Uterus (tissue), 4 donors: ENCODE results near the gene VTA1. TPM values are rescaled to one million over a fixed set of nuclear protein-coding genes. Genes with fewer than 3 reads are reported as not detected.
"Not testable (repeated sequence)": the region's sequence is repeated elsewhere in the genome, so short reads cannot be mapped to it uniquely, and the experiment has no call there.

Experiments used
- DNase-seq, 2 donors: peaks; one replicate each; pipeline ENCODE4 v3.0.0-alpha.2; 2019 to 2020
- H3K27ac ChIP-seq, 2 donors: fragments of 200-600 bp; sonication (generic); 1 replicate in 1 of 2; 2 replicates in 1 of 2; pipeline ENCODE4 v1.5.1; 2016 to 2018
- H3K27me3 ChIP-seq, 2 donors: fragments of 200-600 bp; sonication (generic); one replicate each; pipeline ENCODE4 v1.5.1; 2018 to 2019; ENCODE audit warnings: control low read depth in 1 of 2
- H3K36me3 ChIP-seq, 2 donors: fragments of 200-600 bp; sonication (generic); one replicate each; pipeline ENCODE4 v1.5.1; 2019; ENCODE audit warnings: control low read depth in 1 of 2
- H3K4me1 ChIP-seq, 2 donors: fragments of 200-600 bp; sonication (generic); one replicate each; pipeline ENCODE4 v1.5.1; 2018 to 2019; ENCODE audit warnings: control low read depth in 1 of 2
- H3K4me3 ChIP-seq, 2 donors: fragments of 200-600 bp; sonication (generic); 1 replicate in 1 of 2; 2 replicates in 1 of 2; pipeline ENCODE4 v1.5.1; 2018 to 2019; ENCODE audit warnings: mild to moderate bottlenecking in 1 of 2
- H3K9me3 ChIP-seq, 2 donors: fragments of 200-600 bp; sonication (generic); one replicate each; pipeline ENCODE4 v1.5.1; 2019; ENCODE audit warnings: control low read depth in 1 of 2
- CTCF ChIP-seq, 4 experiments: fragments of 200-600 bp in 2 of 4; fragments of 450-650 bp in 2 of 4; sonication (generic) in 2 of 4; IDR thresholded peaks; one replicate each; pipeline ENCODE4 v1.5.1; 2016 to 2019; ENCODE audit warnings: antibody characterized with exemption in 4 of 4, mild to moderate bottlenecking in 2 of 4, moderate library complexity in 1 of 4
- POLR2A ChIP-seq, 2 donors: fragments of 450-650 bp; IDR thresholded peaks; one replicate each; pipeline ENCODE4 v1.6.1; 2016; ENCODE audit warnings: antibody characterized with exemption in 2 of 2, mild to moderate bottlenecking in 1 of 2, moderate library complexity in 1 of 2
- intact Hi-C: fragments of 100-400 bp; cut with DNase I; formaldehyde crosslinking; loops from one replicate; pipeline ENCODE4 v1.15.1; 2023; ENCODE audit warnings: low total_unique reads
- total RNA-seq, 4 donors: library from RNA; depleted of rRNA in 3 of 4; stranded (reverse); fragments of >200 nt in 3 of 4; gene quantifications; one replicate each; pipeline versions ENCODE4 v1.1.0 to v1.2.4, GENCODE V29; 2014 to 2023
- donor health status: DM: yes; HTN: yes; CAD: no.

VTA1 gene
- total RNA-seq, 4 donors from 2014 or later, result 25.9 to 68.7 (median 38.2) TPM

DNA sequence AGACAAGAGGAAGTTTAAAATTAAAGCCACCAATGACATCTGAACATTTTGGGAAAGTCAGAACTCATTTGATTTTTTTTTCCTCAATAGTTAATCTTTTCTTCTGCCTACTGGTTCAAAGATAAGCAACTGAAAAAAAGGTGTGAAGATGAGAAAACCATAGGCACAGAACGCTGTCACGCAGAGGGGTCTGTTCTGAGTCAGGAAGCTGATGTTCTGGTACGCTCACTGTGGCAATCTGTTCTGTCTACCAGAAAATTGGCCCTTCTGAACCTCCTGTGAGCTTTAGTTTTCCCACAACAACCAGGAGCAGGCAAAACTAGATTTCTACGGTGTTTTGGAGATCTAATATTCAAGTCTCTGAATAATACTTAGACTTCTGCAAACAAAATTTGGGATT lies 78.1 kb downstream of the VTA1 start:
- no peak for DNase-seq
- intact Hi-C loops, result no loop called here
- Histone ChIP-seq H3K27me3 (no peaks in the 10 kb centered on the region), H3K4me1 (no peaks in the 10 kb centered on the region), H3K9me3 (no peaks in the 10 kb centered on the region), H3K27ac (no peak overlapping the region), H3K4me3 (no peak overlapping the region), H3K36me3 (no peaks in the 10 kb centered on the region)
- TF ChIP-seq CTCF (IDR thresholded peaks at IDR 0.05) (no peak), POLR2A (IDR thresholded peaks at IDR 0.05) (no peak)

DNA sequence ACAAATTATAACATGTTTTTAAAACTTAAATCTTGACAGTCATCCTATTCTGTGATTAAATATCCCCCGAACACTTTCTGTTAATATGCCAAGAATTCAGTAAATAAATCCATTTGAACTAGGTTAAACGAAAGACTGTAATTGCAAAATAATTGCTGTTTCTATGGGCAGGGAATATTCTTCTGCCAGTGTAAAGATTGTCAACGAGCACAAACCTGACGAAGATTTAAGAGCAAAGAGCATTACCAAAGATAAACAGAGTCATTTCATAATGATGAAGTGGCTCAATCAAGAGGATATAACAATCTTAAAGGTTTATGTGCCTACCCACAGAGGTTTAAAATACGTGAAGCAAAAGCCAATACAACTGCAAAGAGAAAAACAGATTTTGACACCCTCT lies 78.5 kb downstream of the VTA1 start:
- H3K4me3 ChIP-seq, result no peak overlapping the region
- no peaks in the 10 kb centered on the region for H3K4me1 ChIP-seq
- intact Hi-C loops, result no loop called here
- no peak for TF ChIP-seq CTCF (IDR thresholded peaks at IDR 0.05)
- no peak for TF ChIP-seq POLR2A (IDR thresholded peaks at IDR 0.05)
- H3K36me3 ChIP-seq, result no peaks in the 10 kb centered on the region
- no peaks in the 10 kb centered on the region for H3K27me3 ChIP-seq
- H3K27ac ChIP-seq, result no peak overlapping the region
- DNase-seq, result no peak
- no peaks in the 10 kb centered on the region for H3K9me3 ChIP-seq

DNA sequence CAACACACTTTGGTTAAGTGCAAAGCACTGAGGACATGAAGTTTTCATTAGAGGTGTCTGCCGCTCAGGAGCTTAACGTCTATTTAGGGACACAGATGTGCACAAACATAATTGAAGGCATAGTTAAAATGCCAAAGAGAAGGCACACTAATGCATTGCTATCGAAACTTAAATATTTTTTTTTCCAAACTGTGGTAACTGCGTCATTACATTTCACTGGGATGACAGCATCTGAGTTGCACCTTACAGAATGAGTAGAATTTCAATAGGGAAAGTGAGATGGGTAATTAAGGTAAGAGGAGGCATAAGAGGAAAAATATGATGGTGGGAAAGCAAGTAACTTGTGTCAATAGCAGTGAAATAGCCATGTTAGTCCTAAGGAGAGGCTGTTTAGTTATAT lies 79.7 kb downstream of the VTA1 start:
- Histone ChIP-seq H3K27ac (no peak overlapping the region), H3K27me3 (no peaks in the 10 kb centered on the region), H3K9me3 (no peaks in the 10 kb centered on the region), H3K36me3 (no peaks in the 10 kb centered on the region), H3K4me1 (no peaks in the 10 kb centered on the region), H3K4me3 (no peak overlapping the region)
- TF ChIP-seq POLR2A (IDR thresholded peaks at IDR 0.05) (no peak), CTCF (IDR thresholded peaks at IDR 0.05) (no peak)
- intact Hi-C loops, result no loop called here
- no peak for DNase-seq

DNA sequence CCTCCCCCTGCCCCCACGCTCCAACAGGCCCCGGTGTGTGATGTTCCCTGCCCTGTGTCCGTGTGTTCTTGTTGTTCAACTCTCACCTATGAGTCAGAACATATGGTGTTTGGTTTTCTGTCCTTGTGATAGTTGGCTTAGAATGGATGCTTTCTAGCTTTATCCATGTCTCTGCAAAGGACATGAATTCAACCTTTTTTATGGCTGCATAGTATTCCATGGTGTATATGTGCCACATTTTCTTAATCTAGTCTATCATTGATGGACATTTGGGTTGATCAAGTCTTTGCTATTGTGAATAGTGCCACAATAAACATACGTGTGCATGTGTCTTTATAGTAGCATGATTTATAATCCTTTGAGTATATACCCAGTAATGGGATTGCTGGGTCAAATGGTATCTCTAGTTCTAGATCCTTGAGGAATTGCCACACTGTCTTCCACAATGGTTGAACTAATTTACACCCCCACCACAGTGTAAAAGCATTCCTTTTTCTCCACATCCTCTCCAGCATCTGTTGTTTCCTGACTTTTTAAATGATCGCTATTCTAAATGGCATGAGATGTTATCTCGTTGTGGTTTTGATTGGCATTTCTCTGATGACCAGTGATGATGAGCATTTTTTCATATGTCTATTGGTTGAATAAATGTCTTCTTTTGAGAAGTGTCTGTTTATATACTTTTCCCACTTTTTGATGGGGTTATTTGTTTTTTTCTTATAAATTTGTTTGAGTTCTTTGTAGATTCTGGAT lies 82.6 kb downstream of the VTA1 start:
- H3K27ac ChIP-seq, intact Hi-C loops, H3K4me1 ChIP-seq, H3K4me3 ChIP-seq, DNase-seq, H3K9me3 ChIP-seq, H3K36me3 ChIP-seq, H3K27me3 ChIP-seq: not testable (repeated sequence)

DNA sequence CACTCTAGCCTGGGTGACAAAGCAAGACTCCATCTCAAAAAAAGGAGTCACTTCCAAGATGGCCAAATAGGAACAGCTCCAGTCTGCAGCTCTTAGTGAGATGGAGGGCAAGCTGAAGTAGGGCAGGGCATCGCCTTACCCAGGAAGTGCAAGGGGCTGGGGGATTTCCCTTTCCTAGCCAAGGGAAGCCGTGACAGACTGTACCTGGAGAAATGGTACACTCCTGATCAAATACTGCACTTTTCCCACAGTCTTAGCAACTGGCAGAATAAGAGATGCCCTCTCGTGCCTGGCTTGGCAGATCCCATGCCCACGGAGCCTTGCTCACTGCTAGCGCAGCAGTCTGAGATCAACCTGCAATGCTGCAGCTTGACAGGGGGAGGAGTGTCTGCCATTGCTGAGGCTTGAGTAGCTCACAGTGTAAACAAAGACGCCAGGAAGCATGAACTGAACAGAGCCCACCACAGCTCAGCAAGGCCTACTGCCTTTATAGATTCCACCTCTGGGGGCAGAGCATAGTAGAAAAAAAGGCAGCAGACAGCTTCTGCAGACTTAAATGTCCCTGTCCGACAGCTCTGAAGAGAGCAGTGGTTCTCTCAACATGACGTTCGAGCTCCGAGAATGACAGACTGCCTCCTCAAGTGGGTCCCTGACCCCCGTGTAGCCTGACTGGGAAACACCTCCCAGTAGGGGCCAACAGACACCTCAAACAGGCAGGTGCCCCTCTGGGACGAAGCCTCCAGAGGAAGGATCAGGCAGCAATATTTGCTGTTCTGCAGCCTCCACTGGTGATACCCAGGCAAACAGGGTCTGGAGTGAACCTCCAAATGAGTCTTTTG lies 85.4 kb downstream of the VTA1 start:
- H3K9me3 ChIP-seq, DNase-seq, H3K4me3 ChIP-seq, H3K27me3 ChIP-seq, intact Hi-C loops, H3K4me1 ChIP-seq, H3K27ac ChIP-seq, H3K36me3 ChIP-seq: not testable (repeated sequence)

GRCh38 chr6:142233945-142234682 lies 87.1 kb downstream of the VTA1 start:
- H3K4me3 ChIP-seq, result no peak overlapping the region
- no peaks in the 10 kb centered on the region for H3K36me3 ChIP-seq
- no peaks in the 10 kb centered on the region for H3K9me3 ChIP-seq
- H3K4me1 ChIP-seq, result no peaks in the 10 kb centered on the region
- no peak for DNase-seq
- H3K27me3 ChIP-seq, result no peaks in the 10 kb centered on the region
- H3K27ac ChIP-seq, result no peak overlapping the region
- intact Hi-C loops, result no loop called here
- TF ChIP-seq CTCF (IDR thresholded peaks at IDR 0.05) (no peak), POLR2A (IDR thresholded peaks at IDR 0.05) (no peak)
